HFF-Myc (cell line): ENCODE measurements around the gene SEMA4A.

ENCODE experiments used
- DNase-seq: peaks from one replicate; pipeline ENCODE4 v3.0.0-alpha.2; 2011; ENCODE audit warnings: low read depth; ENCODE audit errors: extremely low read depth
- H3K4me3 ChIP-seq: replicated peaks from 2 replicates; pipeline ENCODE4 v1.5.1; 2011; ENCODE audit warnings: low read depth, mild to moderate bottlenecking, control low read depth, low read length
- CTCF ChIP-seq: IDR thresholded peaks from 2 replicates; pipeline ENCODE4 v1.5.1; 2012; ENCODE audit warnings: mild to moderate bottlenecking, low read depth, low read length, control low read depth; ENCODE audit errors: missing control alignments

Gene SEMA4A

GRCh38 chr1:156220226-156220625 is 66.8 kb downstream of the SEMA4A start:
- no peak overlapping the region for H3K4me3 ChIP-seq
- DNase-seq, result no peak
- no peak for TF ChIP-seq CTCF

- no peak for TF ChIP-seq CTCF
- no peak for DNase-seq
These were observed 68.8 kb downstream of the SEMA4A start for GRCh38 chr1:156221986-156222692.

GRCh38 chr1:156225677-156226014 is 72.3 kb downstream of the SEMA4A start:
- no peak overlapping the region for H3K4me3 ChIP-seq
- no peak for TF ChIP-seq CTCF
- DNase-seq, result no peak

More at GRCh38 chr1:156221986-156222692, 68.8 kb downstream of the SEMA4A start:
- H3K4me3 ChIP-seq, result no peak overlapping the region

GRCh38 chr1:156226116-156226538 is 72.7 kb downstream of the SEMA4A start:
- no peak for TF ChIP-seq CTCF
- H3K4me3 ChIP-seq, result no peak overlapping the region
- DNase-seq, result no peak

- no peak for TF ChIP-seq CTCF
- H3K4me3 ChIP-seq, result no peak overlapping the region
- no peak for DNase-seq
These were observed 73.4 kb downstream of the SEMA4A start for GRCh38 chr1:156226782-156227181.
